ENCODE data around the gene OPRM1. TPM values are rescaled to one million over a fixed set of nuclear protein-coding genes. Genes with fewer than 3 reads are reported as not detected.

Gene OPRM1
- polyA plus RNA-seq, 1 donor (not counting 4 experiments of a cell fraction or from before 2014, with no cell fraction given) = not detected

DNA sequence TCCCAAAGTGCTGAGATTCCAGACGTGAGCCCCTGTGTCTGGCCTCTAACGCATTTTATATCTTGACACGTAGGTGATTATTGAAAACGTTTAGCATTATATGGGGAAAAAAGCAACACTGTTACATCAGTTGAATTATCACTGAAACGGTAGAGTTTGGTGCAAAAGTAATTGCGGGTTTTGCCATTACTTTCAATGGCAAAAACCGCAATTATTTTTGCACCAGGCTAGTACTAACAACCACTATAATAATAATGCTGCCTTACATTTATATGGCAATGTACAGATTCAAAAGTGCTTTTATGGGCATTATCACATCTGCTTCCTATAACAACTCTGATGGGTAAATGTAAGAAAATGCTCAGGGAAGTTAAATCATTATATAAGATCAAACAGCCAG, 57.3 kb downstream of the OPRM1 start:
- no peaks in the 10 kb centered on the region for H3K4me1 ChIP-seq (ENCODE audit: control insufficient read depth, extremely low read depth, insufficient read depth, low read length)
- H3K9me1 ChIP-seq (ENCODE audit: control insufficient read depth, extremely low read depth, insufficient read depth, low read length) = no peaks in the 10 kb centered on the region
- TF ChIP-seq CTCF (optimal IDR thresholded peaks at IDR 0.05 in 1 of 3, IDR thresholded peaks at IDR 0.05 in 1 of 3, conservative IDR thresholded peaks at IDR 0.05 in 1 of 3; ENCODE audit: extremely low read depth in 1 of 3, insufficient read depth in 2 of 3, low read length in 3 of 3) (no peak), EZH2 (IDR thresholded peaks at IDR 0.05; ENCODE audit: low read length) (no peak)
- dilution Hi-C loops (cut with MboI; ENCODE audit: extremely low pct_ligation_motif_present, low sequenced_read_pairs) = no loop called here
- H3K27ac ChIP-seq (ENCODE audit: control insufficient read depth, insufficient read depth, low read length) = no peak overlapping the region
- no peak overlapping the region for H2AFZ ChIP-seq (ENCODE audit: control insufficient read depth, low read length)
- no peaks in the 10 kb centered on the region for H3K79me2 ChIP-seq (ENCODE audit: control insufficient read depth, insufficient read depth, low read length)
- no peaks in the 10 kb centered on the region for H3K9me3 ChIP-seq (ENCODE audit: control insufficient read depth, low read depth, low read length)
- no peaks in the 10 kb centered on the region for H4K20me1 ChIP-seq (ENCODE audit: control insufficient read depth, extremely low read depth, insufficient read depth, low read length)
- DNase-seq (ENCODE audit: low read depth, low spot score) = no peak
- no peak overlapping the region for H3K4me3 ChIP-seq (ENCODE audit: control insufficient read depth in 2 of 3, extremely low read depth in 1 of 3, insufficient read depth in 2 of 3, low read depth in 1 of 3, low read length in 3 of 3)
- H3K4me2 ChIP-seq (ENCODE audit: control insufficient read depth, extremely low read depth, insufficient read depth, low read depth, low read length) = no peak overlapping the region
- no peak for FAIRE-seq
- no peaks in the 10 kb centered on the region for H3K36me3 ChIP-seq (ENCODE audit: control insufficient read depth in 2 of 2, extremely low read depth in 1 of 2, insufficient read depth in 2 of 2, low read length in 2 of 2)
- no peak overlapping the region for H3K9ac ChIP-seq (ENCODE audit: control insufficient read depth, extremely low read depth, insufficient read depth, low read length)
- no peaks in the 10 kb centered on the region for H3K27me3 ChIP-seq (ENCODE audit: control insufficient read depth, extremely low read depth, insufficient read depth, low read length)

DNA sequence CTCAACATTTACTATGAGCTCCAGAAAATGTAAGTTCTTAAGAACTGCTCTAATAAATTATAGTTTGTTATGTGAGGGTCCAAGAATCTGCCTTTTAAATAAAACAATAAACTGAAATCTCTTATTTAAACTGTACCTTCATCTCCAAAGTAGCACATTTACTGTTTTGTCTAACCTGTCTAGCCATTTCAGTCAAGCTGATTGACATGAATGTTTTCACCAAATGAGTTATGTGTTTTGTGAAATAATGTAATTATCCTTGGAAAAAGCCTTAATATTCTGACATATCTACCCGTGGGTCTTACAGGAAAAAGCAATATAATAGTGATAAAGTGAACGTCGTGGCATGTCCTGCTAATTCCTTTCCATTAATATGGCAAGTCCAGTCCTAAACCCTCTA, 57.8 kb downstream of the OPRM1 start:
- FAIRE-seq (no peak), DNase-seq (ENCODE audit: low read depth, low spot score) (no peak)
- Histone ChIP-seq H3K4me3 (ENCODE audit: control insufficient read depth in 2 of 3, extremely low read depth in 1 of 3, insufficient read depth in 2 of 3, low read depth in 1 of 3, low read length in 3 of 3) (no peak overlapping the region), H3K79me2 (ENCODE audit: control insufficient read depth, insufficient read depth, low read length) (no peaks in the 10 kb centered on the region), H4K20me1 (ENCODE audit: control insufficient read depth, extremely low read depth, insufficient read depth, low read length) (no peaks in the 10 kb centered on the region), H3K36me3 (ENCODE audit: control insufficient read depth in 2 of 2, extremely low read depth in 1 of 2, insufficient read depth in 2 of 2, low read length in 2 of 2) (no peaks in the 10 kb centered on the region), H2AFZ (ENCODE audit: control insufficient read depth, low read length) (no peak overlapping the region), H3K4me1 (ENCODE audit: control insufficient read depth, extremely low read depth, insufficient read depth, low read length) (no peaks in the 10 kb centered on the region), H3K9ac (ENCODE audit: control insufficient read depth, extremely low read depth, insufficient read depth, low read length) (no peak overlapping the region), H3K27ac (ENCODE audit: control insufficient read depth, insufficient read depth, low read length) (no peak overlapping the region), H3K9me3 (ENCODE audit: control insufficient read depth, low read depth, low read length) (no peaks in the 10 kb centered on the region), H3K9me1 (ENCODE audit: control insufficient read depth, extremely low read depth, insufficient read depth, low read length) (no peaks in the 10 kb centered on the region), H3K4me2 (ENCODE audit: control insufficient read depth, extremely low read depth, insufficient read depth, low read depth, low read length) (no peak overlapping the region), H3K27me3 (ENCODE audit: control insufficient read depth, extremely low read depth, insufficient read depth, low read length) (no peaks in the 10 kb centered on the region)
- TF ChIP-seq CTCF (optimal IDR thresholded peaks at IDR 0.05 in 1 of 3, IDR thresholded peaks at IDR 0.05 in 1 of 3, conservative IDR thresholded peaks at IDR 0.05 in 1 of 3; ENCODE audit: extremely low read depth in 1 of 3, insufficient read depth in 2 of 3, low read length in 3 of 3) = no peak
- dilution Hi-C loops (cut with MboI; ENCODE audit: extremely low pct_ligation_motif_present, low sequenced_read_pairs) = no loop called here
